ENCODE measurements around the gene SPTBN2.

SPTBN2 gene

GRCh38 chr11:66688561-66689534, 40.2 kb downstream of the SPTBN2 start:
- DNase-seq (ENCODE audit: extremely low read depth, insufficient read length): no peak
- Histone ChIP-seq H3K36me3 (ENCODE audit: control insufficient read depth, insufficient read depth, low read length) (no peaks in the 10 kb centered on the region), H3K4me3 (replicated peaks; ENCODE audit: low read depth, low read length) (no peak overlapping the region), H3K27me3 (replicated peaks; ENCODE audit: control insufficient read depth, insufficient read depth, low read length) (no peaks in the 10 kb centered on the region)
- TF ChIP-seq CTCF (IDR thresholded peaks at IDR 0.05; ENCODE audit: insufficient read depth, low read length, poor library complexity, severe bottlenecking): no peak

GRCh38 chr11:66687831-66688281, 41.2 kb downstream of the SPTBN2 start:
- TF ChIP-seq CTCF (IDR thresholded peaks at IDR 0.05; ENCODE audit: insufficient read depth, low read length, poor library complexity, severe bottlenecking): no peak

GRCh38 chr11:66686801-66687750, 41.9 kb downstream of the SPTBN2 start:
- H3K4me3 ChIP-seq (replicated peaks; ENCODE audit: low read depth, low read length): no peak overlapping the region
- H3K36me3 ChIP-seq (ENCODE audit: control insufficient read depth, insufficient read depth, low read length): no peaks in the 10 kb centered on the region
- no peaks in the 10 kb centered on the region for H3K27me3 ChIP-seq (replicated peaks; ENCODE audit: control insufficient read depth, insufficient read depth, low read length)
- no peak for DNase-seq (ENCODE audit: extremely low read depth, insufficient read length)
- TF ChIP-seq CTCF (IDR thresholded peaks at IDR 0.05; ENCODE audit: insufficient read depth, low read length, poor library complexity, severe bottlenecking): no peak

More at GRCh38 chr11:66687831-66688281, 41.2 kb downstream of the SPTBN2 start:
- no peaks in the 10 kb centered on the region for H3K27me3 ChIP-seq (replicated peaks; ENCODE audit: control insufficient read depth, insufficient read depth, low read length)
- no peak for DNase-seq (ENCODE audit: extremely low read depth, insufficient read length)
- H3K4me3 ChIP-seq (replicated peaks; ENCODE audit: low read depth, low read length): no peak overlapping the region
- no peaks in the 10 kb centered on the region for H3K36me3 ChIP-seq (ENCODE audit: control insufficient read depth, insufficient read depth, low read length)

- DNase-seq (ENCODE audit: extremely low read depth, insufficient read length): no peak
- no peak overlapping the region for H3K4me3 ChIP-seq (replicated peaks; ENCODE audit: low read depth, low read length)
- TF ChIP-seq CTCF (IDR thresholded peaks at IDR 0.05; ENCODE audit: insufficient read depth, low read length, poor library complexity, severe bottlenecking): no peak
- H3K27me3 ChIP-seq (replicated peaks; ENCODE audit: control insufficient read depth, insufficient read depth, low read length): no peaks in the 10 kb centered on the region
- H3K36me3 ChIP-seq (ENCODE audit: control insufficient read depth, insufficient read depth, low read length): no peaks in the 10 kb centered on the region
These were observed 42.8 kb downstream of the SPTBN2 start for GRCh38 chr11:66686100-66686785.

All from GM06990 (cell line).